GM21526 (cell line): Measurements from ENCODE around the gene TRIM31.

ENCODE experiments used
- ATAC-seq: cut with Tn5 transposase; IDR thresholded peaks from one replicate; pipeline ENCODE4 v1.9.1; 2021; ENCODE audit warnings: moderate library complexity; ENCODE audit not compliant: unreplicated experiment, low FRiP score

TRIM31 gene, protein sequence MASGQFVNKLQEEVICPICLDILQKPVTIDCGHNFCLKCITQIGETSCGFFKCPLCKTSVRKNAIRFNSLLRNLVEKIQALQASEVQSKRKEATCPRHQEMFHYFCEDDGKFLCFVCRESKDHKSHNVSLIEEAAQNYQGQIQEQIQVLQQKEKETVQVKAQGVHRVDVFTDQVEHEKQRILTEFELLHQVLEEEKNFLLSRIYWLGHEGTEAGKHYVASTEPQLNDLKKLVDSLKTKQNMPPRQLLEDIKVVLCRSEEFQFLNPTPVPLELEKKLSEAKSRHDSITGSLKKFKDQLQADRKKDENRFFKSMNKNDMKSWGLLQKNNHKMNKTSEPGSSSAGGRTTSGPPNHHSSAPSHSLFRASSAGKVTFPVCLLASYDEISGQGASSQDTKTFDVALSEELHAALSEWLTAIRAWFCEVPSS

DNA sequence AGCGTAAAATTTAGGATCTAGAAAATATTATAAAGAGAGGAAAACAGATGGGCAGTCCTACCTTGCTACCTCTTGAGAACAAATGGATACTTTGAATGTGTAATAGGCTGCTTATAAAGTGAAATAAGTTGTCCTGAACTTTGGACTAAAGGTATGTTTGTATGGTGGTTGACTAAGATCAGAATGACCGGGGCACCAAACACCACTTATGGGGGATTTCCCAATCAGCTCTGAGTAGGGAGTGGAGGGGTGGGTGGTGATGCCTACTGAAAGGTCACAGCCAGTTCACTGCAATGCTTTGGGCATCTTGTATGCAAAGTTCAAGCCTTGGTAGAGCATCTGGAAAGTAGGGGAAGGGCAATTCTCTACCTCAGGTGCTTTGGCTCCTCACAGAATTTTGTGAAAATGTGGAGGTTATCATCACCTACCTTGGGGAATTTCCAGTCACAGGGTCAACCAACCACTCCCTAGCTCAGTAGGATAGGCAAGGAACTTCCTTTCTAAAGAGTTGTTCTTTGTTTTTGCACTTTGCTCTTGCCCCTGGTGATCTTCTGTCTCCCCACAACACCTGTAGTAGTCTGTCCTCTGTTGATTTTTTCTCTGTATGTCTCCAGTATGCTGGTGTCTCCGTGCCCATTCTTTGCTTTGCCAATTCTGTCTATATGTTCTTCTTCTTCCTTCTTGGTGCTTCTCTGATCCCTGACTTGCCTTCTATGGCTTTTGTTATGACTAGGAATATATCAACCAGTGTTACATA, at the start of gene TRIM31:
TSS of gene TRIM31 (minus strand) at position 88 of the 757 bp plus-strand sequence. CDS start 285 bp downstream, outside the sequence.
- no peak for ATAC-seq

DNA sequence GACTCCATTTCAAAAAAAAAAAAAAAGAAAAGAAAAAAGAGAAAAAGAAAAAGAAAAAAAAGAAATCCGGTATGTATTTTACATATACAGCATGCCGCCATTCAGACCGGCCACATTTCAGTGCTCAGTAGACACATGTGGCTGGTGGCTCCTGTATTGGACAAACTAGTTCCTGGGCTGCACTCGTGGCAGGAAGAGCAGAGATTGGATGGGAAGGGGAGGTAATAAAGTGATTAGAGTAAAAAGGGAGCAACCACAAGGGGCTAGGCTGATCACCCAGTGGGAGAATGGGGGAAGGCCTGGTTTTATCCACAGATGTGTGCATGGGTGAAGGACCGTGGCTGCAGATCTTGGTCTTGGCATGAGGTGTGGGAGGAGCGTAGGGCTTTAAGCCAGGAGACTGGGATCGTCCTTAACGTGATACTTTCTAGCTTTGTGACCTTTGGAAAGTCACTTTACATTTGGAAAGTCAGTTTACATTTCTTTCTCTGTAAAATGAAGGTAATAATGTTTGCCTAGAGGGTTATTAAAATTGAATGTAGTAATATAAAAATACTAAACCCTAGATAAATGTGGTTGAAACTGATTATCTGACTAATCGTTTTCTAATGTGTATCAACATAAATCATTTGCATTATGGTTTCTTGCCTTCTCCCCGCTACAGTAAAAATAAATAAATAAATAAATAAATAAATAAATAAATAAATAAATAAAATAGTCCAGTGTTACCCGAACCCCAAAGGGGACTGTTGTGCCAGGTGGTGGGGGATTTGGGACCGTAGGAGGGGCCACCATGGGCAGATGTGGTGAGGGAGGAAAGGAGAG, 49.6 kb upstream of the TRIM31 start:
- no peak for ATAC-seq

DNA sequence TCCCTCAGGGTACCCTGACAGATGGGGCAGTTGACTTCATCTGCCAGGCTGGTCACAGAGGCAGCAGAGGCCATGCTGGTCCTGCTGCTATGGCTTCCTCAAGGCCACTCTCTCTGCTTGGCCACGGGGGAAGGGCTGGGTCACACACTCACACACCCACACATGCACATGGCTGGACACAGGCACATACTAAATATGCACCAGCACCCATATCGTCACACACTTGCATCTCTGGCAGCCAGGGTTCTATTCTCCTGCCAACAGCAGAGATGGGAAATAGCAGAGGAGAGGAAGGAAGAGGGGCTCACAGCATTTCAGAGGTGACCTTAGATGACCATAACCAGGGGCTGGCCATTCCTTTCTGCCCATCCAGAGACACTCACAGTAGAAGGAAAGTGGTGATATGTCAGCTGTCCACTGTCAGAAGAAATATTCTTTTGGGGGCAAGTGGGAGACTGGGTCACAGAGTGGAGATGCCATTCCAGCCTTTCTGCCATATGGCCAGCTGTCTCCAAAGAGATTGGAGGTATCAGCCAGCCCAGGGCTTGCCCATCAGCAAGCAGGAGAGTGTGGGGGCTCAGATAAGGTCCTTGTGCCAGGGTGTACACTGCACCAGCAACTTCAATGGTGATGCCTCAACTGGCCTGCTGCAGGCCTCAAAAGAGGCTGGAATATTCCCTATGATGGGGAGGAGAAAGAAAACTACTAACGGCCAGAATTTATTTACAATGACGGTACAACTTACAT, 48.1 kb upstream of the TRIM31 start, which contains the start of gene TRIM10:
TSS of gene TRIM10 (minus strand) at position 427 of the 747 bp plus-strand sequence. CDS start at position 74, 353 bp downstream.
- ATAC-seq, result no peak

DNA sequence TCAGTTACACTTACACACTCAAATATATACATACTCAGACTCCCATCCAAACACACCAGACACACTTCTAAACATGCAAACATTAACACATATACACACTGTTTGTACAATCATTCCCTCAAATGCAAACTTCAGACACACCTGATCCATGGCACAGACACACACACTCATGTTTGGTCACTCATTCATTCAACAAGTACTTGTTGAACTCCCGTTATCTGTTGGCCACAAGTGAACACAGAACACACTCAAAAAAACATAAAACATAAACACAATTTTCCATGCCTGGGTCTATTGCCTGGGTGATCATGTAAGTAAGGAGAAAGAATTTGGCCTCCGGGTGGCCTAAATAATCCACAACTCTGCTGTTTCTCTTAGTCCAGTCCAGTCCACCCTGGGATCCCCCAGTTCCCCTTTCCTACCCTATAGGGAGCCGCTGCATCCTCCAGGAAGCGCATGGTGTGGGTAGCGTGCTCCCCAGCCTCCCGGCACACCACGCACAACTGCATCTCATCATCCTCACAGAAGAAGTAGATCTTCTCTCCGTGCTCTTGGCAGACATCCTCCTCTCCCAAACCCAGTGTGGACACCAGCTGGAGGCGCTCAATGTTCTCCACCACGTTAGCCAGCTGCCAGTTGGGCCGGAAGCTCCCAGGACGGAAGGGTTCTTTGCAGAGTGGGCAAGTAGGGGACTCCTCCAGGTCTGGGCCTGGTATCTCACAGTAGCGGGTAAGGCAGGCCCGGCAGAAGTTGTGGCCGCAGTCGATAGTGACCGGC, 47.3 kb upstream of the TRIM31 start:
- ATAC-seq, result no peak

DNA sequence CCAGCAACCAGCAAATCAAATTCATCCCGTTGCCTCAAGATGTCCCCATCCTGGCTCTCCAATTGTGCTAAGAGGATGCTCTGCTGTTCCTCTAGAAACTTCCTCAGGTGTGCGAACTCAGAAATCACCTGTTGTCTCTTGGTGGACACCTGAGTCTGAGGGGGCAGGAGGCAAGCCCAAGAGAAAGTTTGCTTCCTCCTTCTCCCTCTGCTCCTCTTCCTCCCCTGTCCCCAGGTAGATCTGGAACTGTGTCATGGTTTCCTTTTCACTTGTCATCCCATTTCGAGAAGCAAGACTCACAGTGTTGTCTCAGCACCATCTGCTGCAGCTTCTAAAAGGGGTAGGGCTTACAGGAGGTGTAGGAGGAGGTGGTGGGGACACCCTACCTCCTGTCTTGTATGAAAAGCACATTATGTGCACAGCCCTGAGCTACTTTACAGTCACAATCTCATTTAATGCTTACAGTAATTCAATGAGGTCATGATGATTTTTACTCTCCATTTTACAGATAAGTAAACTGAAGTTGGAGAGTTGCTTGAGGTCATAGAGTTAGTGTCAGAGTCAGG, 45.7 kb upstream of the TRIM31 start:
- ATAC-seq, result no peak

DNA sequence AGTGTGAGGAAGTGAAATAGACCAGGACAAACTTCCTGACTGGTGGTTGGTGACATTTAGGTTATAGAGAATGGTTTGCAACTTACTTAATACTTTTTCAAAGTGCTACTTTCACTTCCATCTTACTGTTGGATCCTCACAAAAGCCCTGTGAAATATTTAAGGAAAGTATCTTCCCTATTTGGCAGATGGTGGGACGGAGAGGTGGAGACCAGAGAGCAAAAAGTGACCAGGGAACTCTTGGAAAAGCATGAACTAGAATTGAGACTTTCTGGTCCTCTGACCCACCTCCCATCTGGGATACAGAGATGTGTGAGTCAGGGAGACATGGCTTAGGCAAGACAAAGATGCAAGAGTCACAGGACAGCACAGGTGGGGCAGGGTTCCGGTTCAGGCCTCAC, 45.1 kb upstream of the TRIM31 start:
- ATAC-seq, result no peak

DNA sequence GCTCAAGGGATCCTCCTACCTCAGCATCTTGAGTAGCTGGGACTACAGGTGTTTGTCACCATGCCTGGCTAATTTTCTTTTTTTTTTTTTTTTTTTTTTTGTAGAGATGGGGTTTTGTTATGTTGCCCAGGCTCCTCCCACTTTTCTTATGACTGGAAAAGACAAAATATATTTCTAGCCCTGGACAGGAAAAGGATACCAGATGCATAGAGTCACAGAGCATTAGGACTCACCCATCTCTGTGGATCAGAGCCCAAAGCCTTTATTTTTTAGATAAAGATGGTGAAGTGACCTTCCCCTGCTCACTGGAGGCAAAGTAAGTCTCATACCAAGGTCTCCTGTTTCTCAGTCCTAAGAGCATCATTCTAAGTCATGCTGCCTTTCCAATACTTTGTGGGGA, 44.7 kb upstream of the TRIM31 start:
- no peak for ATAC-seq

DNA sequence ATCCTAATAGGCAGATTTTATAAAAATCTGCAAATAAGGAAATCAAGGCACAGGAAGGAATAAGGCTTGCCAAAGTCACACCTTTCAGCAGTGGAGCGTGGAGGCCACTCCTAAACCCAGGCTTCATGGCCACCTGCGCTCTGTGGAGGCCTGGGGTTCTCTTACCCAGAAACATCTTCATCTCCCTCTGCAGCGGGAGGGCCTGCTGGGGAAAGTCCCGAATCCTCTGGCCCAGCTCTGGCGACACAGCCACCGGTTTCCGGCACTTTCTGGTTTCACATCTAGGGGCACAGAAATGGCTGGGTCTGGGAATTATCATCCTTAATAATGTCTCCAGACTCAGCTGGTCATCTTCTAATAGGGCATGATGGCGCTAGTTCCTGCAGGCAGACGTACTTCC, 43.9 kb upstream of the TRIM31 start:
- ATAC-seq, result no peak

DNA sequence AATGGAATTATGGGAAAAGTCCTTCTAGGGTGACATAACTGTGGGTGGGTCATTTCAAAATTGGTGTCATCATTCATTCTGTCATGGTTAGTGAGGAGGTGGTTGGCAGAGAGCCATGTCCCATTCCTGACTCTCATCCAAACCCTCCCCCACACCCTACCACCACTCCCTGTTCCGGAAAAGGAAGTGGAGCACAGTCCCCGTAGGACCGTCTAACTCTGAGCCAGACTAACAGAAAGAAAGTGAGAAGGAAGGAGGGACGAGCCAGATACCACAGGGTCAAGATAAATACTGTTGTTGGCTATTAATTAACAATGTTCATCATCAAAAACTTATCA, 43.3 kb upstream of the TRIM31 start:
- no peak for ATAC-seq

DNA sequence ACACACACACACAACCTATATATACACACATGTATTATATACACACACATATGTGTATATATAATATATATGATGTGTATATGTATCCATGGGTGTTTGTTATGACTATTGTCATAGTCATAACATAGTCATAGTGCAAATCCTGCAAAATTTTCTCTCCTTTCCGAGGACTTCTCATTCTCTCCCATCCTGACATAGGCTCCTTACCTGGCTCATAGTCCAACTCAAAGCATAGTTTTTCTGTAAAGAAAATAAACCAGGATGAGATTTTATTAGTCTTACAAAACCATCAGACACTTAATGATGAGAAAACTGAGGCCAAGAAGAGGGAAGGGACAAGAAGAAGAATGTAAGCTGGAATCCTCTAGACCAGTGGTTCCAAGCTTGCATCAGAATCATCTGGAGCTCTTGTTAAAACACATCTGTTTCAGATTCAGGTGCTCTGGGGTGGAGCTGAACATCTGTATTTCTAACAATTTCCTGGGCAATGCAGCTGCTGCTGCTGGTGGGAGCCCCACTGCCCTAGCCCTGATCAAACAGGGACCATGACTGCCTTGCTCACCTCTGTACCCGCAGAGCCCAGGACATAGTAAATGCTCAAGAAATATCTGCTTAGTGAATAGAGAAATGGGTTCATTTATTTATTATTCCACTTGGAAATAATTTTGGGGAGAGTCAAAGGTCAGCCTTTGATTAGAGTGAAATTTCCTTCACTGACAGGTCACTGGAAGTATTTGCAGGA, 42.8 kb upstream of the TRIM31 start:
- no peak for ATAC-seq

DNA sequence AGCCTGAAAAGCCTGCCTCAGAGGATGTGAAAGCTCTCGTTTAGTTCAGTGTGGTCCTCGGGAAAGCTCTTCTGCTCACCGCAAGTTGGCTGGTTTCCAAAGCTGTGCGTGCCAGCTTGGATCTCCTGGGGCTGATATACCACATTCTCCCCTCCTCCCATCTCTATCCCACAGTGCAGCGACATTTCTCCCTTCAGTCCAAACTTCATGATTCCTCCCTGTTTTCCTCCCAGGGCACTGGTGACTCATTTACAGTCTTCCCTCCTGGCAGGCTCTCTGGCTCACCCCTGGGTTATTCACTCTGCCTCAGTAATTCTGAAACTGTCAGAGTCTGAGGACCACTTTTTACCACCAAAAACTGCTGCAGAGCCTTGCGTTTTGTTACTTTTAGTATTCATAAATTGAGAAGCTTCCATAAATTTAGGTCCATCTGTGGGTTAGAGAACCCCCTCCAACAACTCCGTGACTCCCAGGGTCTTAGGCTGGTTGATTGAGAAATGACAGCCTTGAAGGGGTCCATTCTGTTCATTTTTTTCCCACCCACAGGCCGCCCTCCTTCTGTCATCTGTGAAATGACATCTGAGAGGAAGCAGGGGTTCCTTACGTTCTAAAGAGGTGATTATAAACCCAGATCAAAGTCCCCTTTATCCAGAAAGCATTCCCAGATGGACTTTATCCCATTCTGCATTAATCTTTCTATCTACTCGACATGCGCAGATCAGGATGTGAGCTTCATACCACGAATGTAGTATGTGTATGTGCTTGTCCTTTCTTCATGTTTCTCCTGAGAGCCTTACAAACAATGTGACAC, 42.0 kb upstream of the TRIM31 start:
- ATAC-seq, result no peak

DNA sequence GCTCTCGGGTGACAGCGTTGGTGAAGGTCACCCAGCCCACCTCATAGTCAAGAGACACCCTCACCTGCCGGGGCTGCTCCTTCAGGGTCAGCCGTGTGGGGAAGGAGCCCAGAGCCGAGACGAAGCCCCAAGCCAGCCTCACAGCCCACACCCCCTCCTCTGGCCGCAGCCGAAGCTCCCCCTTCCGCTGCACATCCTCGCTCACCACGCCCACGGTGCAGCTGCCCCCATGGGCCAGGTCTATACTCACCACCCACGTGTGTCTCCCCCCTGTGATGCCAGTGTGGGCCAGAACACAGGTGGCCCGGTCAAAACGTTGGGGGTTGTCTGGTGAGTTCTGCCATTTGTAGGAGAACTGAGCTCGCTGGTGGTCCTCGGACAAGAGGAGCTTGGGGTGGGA, 41.2 kb upstream of the TRIM31 start:
- no peak for ATAC-seq

DNA sequence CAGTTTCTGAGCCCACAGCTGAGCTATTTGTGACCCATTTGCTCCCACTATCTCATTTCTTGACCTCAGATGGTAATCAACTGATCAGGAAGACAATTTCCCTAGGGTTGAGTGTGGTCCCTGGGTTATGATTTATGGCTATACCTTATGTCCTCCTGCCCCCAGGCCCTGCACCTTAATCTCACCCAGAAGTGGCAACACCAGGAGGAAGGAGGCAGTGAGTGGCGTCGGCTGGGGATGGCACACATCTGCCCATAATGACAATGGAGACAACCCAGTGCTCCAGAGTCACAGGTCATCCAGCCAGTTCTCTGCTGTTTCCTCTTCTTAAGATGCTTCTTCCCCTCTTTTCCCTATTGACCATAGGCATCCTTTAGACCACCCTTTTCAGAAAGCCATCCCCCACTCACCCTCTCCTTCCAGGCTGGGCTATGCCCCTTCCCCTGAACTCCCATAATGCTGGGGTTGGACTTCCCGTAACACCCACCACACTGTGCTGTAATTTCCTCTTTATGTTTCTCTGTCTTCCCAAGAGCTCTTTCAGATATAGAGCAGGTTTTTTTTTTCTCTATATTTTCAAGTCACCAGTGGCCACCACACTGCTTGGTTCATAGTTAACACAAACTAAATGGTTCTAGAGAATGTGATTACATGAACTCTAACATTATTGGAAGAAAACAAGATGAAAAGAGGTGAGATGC, 40.2 kb upstream of the TRIM31 start:
- ATAC-seq, result no peak

DNA sequence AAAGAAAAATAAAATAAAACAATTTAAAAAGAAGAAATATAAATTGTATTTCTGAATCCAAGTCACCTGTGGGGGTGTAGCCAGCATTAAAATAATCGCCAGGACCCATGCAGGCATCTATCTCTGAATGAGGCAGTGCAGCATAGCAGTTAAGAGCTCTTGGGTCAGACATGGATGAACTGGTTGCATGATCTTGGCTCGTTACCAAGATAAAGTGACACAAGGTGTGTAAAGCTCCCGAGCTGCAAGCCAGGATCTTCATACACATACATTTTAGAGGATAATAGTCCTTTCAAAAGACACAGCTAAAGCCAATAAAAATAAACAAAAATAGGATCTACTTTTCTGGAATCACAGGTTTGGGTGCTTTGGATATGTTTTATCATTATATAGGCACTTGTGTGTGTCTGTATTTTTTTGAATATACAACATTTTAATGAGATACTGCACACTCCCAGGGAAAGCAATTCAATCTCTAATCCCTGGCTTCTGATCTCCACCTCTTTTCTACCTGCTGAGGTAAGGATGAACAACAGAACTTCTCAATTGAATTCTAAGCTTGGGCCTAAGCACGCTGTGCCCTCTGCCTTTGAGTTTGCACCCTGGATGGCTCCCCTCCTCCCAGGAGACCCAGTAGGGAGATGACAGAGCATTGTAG, 39.3 kb upstream of the TRIM31 start:
- ATAC-seq, result no peak

DNA sequence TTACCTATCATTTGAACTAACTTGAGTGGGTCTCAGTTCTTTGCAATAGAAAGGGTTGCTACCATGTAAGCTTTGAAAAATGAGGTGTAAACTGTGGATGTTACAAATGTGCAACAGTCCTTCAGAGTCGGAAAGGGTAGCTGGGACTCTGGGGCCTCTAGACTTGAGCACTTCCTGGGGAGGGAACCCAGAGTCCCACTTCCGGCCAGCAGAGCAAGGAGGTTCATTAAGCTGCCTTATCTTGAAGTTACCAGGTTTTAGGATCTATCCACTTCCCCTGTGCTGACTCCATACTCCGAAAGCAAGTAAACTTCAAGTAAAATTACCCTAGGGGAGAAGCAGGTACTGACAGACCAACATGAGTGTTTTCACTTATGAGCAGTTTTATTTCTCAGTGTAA, 38.7 kb upstream of the TRIM31 start:
- no peak for ATAC-seq

DNA sequence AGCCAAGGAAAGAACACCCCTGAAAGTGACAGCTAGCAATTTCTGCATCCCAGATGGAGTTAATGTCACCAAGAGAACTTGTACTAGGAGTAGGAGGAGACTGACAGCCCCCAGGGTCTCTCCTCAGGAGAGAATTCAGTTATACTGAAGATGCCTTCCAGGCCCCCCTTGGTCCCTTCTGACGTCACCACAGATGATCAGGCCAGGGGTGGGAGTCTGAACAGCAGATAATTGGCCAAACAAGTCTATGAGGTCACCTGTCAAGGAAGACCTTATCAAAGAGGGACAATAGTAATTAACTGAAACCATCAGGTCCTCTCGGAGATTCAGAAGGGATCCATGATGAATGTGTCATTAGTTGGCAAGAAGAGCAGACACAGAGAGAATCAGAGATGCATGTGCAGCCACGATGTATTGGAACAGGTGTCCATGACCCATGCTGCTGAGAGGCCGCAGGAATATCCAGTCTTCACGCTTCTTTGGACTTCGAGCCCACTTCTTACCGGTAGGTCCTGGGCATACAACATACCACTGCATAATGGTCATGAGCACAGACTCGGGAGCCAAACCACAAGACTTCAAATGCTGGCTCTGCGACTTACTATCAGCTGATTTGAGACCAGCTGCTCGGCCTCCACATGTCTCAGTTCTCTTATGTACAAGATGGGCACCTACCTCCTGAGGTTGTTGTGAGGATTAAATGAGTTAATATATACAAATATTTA, 37.9 kb upstream of the TRIM31 start:
- no peak for ATAC-seq
